Muscle layer of duodenum (tissue), 2 donors: ENCODE results near the gene PLCB4.
A peak's percentile ranks its signal among the peaks of the same experiment; 100 is the strongest.

Source experiments
- H3K27ac ChIP-seq: one replicate; pipeline ENCODE4 v1.7.0; 2013; ENCODE audit warnings: mild to moderate bottlenecking, low read length
- H3K27me3 ChIP-seq: one replicate; pipeline ENCODE4 v1.7.0; 2013; ENCODE audit warnings: low read depth, mild to moderate bottlenecking, control low read depth, low read length
- H3K36me3 ChIP-seq, 2 donors: one replicate each; pipeline ENCODE4 v1.7.0; 2013; ENCODE audit warnings: low read length in 2 of 2, control low read depth in 1 of 2, mild to moderate bottlenecking in 1 of 2; ENCODE audit not compliant: insufficient read depth in 2 of 2, control insufficient read depth in 1 of 2
- H3K4me1 ChIP-seq, 2 donors: one replicate each; pipeline ENCODE4 v1.7.0; 2013; ENCODE audit warnings: low read length in 2 of 2, mild to moderate bottlenecking in 2 of 2, control low read depth in 1 of 2, moderate library complexity in 1 of 2; ENCODE audit not compliant: insufficient read depth in 2 of 2, control insufficient read depth in 1 of 2
- H3K4me3 ChIP-seq, 2 donors: one replicate each; pipeline ENCODE4 v1.7.0; 2013; ENCODE audit warnings: low read length in 2 of 2, low read depth in 1 of 2, mild to moderate bottlenecking in 1 of 2
- H3K9me3 ChIP-seq, 2 donors: one replicate each; pipeline ENCODE4 v1.7.0; 2013; ENCODE audit warnings: low read length in 2 of 2, control low read depth in 1 of 2, mild to moderate bottlenecking in 1 of 2; ENCODE audit not compliant: control insufficient read depth in 1 of 2
- donor health status: healthy.

PLCB4 gene

DNA sequence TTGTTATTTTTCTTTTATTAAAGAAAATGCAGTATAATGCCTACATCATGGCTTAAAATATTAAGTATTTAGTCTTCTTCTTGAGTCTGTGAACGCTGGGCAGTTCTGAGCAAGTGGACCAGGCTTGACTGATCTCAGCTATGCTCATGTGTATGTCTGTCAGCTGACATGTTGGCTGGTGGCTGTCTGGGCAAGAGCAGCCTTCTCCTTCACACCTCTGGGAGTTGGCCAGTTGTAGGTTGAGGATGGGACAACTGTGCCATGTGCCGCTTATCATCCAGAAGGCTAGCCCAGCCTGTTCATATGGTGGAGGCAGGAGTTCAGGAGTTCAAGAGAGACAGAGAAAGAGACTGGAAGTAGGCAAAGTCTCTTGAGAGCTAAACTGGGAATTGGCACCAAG lies 175.9 kb downstream of the PLCB4 start:
- H3K4me3 ChIP-seq, result no peak overlapping the region
- H3K27ac ChIP-seq, result no peak overlapping the region
- no peaks in the 10 kb centered on the region for H3K27me3 ChIP-seq
- no peaks in the 10 kb centered on the region for H3K9me3 ChIP-seq
- H3K4me1 ChIP-seq, result peaks cover 0 to 7% of the 10 kb centered on the region in 2 donors
- H3K36me3 ChIP-seq, result no peaks in the 10 kb centered on the region

DNA sequence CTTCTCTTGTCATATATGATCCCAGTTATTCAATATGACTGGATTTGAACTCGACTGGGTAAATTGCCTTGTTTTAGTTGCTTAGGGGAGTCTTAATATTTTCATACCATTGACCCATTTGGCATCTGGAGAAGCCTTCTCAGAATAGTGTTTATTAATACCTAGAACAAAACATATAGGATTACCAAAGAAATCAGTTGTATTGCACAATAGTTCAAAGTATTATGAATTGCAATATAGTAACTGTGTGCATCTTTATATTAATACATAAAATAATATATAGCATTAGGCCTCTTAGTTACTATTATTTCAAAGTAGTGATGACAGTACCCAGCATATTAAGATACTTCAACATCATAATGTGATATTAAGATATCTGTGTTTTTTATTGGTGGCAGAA lies 177.8 kb downstream of the PLCB4 start:
- no peaks in the 10 kb centered on the region for H3K36me3 ChIP-seq
- H3K4me1 ChIP-seq, result no peaks in the 10 kb centered on the region
- no peaks in the 10 kb centered on the region for H3K27me3 ChIP-seq
- no peak overlapping the region for H3K27ac ChIP-seq
- H3K4me3 ChIP-seq, result no peak overlapping the region
- H3K9me3 ChIP-seq, result no peaks in the 10 kb centered on the region

DNA sequence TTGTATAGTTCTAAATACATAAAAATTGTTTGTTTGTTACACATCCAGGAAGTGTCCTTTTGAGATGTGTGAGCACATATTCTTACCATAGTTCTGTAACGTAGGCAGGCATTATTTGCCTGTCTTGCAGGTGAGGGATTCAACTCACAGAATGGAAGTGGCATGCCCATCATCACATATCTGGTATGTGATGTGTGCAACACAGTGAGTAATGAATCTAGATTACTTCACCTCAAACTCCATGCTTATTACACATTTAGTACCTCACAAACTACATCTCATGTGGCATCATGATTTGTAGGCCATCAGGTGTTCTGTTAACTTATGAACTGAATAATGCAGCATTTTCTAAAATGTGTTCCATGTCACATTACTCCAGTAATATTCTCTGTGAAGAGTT lies 181.6 kb downstream of the PLCB4 start:
- H3K27me3 ChIP-seq, result no peaks in the 10 kb centered on the region
- no peaks in the 10 kb centered on the region for H3K4me1 ChIP-seq
- no peaks in the 10 kb centered on the region for H3K9me3 ChIP-seq
- H3K36me3 ChIP-seq, result no peaks in the 10 kb centered on the region
- H3K4me3 ChIP-seq, result no peak overlapping the region
- no peak overlapping the region for H3K27ac ChIP-seq

DNA sequence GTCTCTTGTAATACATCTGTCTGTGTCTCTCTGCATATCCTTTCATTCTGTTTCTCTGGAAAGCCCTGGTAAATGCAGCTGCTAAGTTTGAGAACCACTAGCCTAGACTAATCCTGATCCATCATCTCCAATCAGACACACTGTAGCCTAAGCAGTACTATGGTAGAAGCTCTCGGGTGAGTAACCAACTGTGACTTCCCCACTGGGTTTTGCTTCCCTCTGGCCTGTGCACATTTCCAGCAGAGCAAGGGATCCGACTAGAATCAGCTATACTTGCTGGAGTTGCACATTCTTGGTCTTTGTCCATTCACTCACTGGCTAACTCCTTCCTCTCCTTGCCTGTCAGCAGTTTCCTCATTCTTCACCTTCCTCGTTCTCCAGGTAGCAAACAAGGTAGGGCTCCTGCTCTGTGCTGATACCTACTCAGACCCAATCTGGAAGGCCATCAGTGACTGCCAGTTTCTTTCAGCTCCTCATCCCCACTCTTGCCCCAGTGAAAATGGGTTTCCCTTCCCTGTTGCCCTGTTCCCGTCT lies 184.2 kb downstream of the PLCB4 start:
- Histone ChIP-seq H3K36me3 (no peaks in the 10 kb centered on the region), H3K9me3 (no peaks in the 10 kb centered on the region), H3K27ac (no peak overlapping the region), H3K27me3 (no peaks in the 10 kb centered on the region), H3K4me1 (no peaks in the 10 kb centered on the region), H3K4me3 (no peak overlapping the region)

DNA sequence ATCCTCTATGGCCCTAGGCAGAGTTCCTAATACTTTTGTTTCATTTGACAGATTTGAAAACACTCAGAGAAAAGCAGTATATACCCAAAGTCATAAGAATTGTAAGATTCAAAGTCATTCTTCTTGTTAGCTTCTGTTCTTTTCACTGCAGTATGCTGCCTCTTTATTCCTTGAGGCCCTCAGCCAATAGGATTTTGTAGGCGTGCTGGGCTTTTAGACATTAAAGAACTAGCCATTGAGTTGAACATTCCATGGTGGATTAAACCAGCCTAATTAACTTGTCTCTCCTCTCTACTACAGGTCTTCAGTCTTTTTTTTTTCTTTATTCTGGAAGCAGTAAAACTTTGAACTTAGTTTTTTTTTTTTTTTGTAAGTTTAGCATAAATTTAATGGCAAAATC lies 186.3 kb downstream of the PLCB4 start:
- Histone ChIP-seq H3K27me3 (no peaks in the 10 kb centered on the region), H3K4me3 (no peak overlapping the region), H3K9me3 (no peaks in the 10 kb centered on the region), H3K4me1 (no peaks in the 10 kb centered on the region), H3K36me3 (no peaks in the 10 kb centered on the region), H3K27ac (no peak overlapping the region)

DNA sequence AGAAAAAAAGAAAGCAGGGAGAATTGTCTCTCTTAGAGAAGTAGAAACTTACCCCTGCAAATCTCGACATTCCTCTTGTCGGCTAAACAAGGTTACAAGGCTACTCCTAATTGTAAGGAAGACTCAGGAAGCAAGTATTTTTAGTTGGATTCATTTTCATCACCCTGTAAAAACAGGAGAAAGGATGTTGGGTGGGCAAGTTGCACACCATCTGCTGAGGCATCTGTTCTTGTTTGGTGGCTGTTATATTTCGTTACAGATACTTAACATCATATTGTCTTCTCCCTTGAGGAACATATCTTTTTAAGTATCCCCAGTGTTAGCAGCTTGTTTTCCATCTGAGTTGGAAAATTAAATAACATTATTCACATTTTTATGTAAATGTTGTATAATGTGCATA lies 187.5 kb downstream of the PLCB4 start:
- no peaks in the 10 kb centered on the region for H3K36me3 ChIP-seq
- no peaks in the 10 kb centered on the region for H3K4me1 ChIP-seq
- H3K27ac ChIP-seq, result no peak overlapping the region
- H3K27me3 ChIP-seq, result no peaks in the 10 kb centered on the region
- H3K9me3 ChIP-seq, result no peaks in the 10 kb centered on the region
- H3K4me3 ChIP-seq, result no peak overlapping the region

DNA sequence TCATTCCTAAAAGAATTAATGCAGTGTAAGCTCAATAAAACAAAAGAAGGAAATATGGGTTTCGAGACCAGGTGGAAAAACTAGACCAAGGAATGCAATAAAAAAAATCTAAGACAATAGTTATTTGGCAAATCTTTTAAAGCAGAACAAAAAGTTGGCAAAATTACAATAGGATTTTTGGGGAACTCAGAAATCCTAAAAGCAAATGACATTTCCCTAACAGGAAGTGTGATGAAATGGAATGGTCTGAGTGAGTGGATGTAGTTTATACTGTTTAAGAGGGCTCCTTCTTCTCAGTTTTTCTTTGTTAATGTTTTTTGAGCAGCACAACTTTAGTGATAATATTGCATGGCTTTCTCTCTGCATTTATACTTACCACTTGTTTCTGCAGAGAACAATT lies 190.0 kb downstream of the PLCB4 start:
- H3K4me3 ChIP-seq, result no peak overlapping the region
- no peaks in the 10 kb centered on the region for H3K27me3 ChIP-seq
- H3K4me1 ChIP-seq, result peaks cover 4 to 6% of the 10 kb centered on the region in 2 donors
- H3K36me3 ChIP-seq, result no peaks in the 10 kb centered on the region
- H3K9me3 ChIP-seq, result no peaks in the 10 kb centered on the region
- H3K27ac ChIP-seq, result no peak overlapping the region

DNA sequence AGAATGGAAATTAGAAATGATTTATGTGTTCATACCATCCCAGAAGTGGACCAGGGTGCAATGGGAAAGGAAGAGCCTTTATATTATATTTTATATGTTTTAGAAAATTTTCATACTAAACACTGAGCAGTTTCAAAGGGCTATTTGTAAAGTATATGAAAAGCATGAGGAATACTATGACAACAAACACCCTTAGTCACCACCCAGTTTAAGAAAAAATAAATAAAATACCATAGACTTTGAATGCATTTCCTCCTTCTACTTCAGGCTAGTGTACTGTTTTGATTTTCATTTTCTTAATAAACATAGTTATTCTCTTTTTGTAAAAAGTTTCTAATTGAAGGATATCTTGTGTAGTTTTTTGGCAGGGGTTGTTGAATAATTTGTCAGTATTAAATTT lies 191.1 kb downstream of the PLCB4 start:
- no peak overlapping the region for H3K4me3 ChIP-seq
- H3K9me3 ChIP-seq, result no peaks in the 10 kb centered on the region
- no peak overlapping the region for H3K27ac ChIP-seq
- H3K36me3 ChIP-seq, result no peaks in the 10 kb centered on the region
- peaks cover 4 to 6% of the 10 kb centered on the region in 2 donors for H3K4me1 ChIP-seq
- no peaks in the 10 kb centered on the region for H3K27me3 ChIP-seq

DNA sequence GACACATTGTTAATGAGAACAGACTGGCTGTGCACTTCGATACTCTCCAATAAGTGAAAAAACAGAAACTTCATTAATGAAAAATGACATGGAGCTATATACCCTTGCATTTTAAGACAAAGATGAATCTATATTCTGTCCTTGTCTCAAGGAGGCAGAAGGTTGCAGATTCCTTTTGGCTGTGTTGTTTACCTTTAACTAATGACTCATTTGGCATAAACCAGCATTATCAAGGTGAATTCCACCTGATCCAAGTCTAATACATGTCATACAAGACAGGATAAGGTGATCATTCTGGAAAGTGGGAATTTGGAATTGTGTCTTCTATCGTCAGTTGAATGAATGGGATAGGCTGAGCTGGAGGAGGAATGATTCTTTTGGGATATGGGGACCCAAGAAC lies 192.9 kb downstream of the PLCB4 start:
- H3K4me1 ChIP-seq, result peaks cover 4 to 6% of the 10 kb centered on the region in 2 donors
- H3K36me3 ChIP-seq, result no peaks in the 10 kb centered on the region
- H3K9me3 ChIP-seq, result no peaks in the 10 kb centered on the region
- H3K27me3 ChIP-seq, result no peaks in the 10 kb centered on the region
- no peak overlapping the region for H3K27ac ChIP-seq
- H3K4me3 ChIP-seq, result no peak overlapping the region

DNA sequence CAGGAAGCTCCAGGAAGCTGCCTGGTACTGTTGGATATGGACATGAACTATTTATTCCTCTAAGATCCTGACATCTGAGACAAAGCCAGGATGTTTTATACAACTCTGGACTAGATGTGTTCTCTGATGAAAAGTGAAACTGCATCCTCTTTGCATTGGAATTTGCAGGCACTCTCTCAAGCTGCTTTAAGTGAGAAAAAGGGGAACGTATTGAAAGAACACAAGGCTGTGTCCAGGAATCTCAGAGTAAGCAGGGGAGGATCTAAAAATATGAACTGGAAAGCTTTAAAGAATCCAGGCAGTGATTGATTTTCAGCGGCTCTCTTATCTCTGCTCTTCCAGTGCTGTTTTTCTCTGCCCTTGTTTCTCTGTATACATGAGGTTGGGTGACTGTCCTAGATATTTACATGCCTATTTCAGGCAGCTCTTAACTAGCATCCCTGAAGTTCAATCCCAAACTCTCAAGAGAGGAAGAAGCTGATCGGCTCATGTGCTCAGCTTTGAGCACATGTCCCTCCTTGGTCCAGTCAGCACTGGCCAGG lies 193.8 kb downstream of the PLCB4 start:
- no peak overlapping the region for H3K27ac ChIP-seq
- peaks cover 4 to 6% of the 10 kb centered on the region in 2 donors for H3K4me1 ChIP-seq
- H3K36me3 ChIP-seq, result no peaks in the 10 kb centered on the region

DNA sequence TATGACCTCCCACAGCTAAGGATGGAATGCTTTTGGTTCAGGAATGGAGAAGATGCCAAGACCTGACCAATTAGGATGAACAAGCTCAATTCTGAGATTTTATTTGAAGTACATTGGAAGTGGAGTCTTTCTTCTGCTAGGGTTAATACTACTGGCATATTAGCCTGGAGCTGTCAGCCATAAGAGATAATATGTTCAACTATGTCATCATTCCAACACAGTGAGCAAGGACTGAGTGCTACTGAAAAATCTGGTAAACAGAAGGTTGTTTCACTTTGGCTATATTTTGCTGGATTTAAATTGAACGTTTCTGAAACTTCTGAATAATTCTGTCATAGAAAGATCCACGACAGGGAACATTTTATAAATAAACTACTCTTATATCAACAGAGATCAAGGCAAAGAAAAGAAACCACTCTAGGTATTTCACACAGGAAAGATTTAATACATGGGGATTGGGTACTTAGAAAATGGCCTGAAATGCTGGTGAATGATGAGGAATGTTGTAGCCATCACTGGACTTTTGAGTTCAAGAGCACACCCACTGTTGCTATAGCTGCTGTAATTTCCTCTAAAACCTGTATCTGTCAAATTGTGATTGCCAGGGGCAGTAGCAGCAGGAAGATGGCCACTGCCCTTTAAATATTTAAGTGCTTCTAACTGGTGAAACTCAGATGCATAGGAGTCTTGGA lies 200.5 kb downstream of the PLCB4 start:
- Histone ChIP-seq H3K27ac (no peak overlapping the region), H3K9me3 (no peaks in the 10 kb centered on the region), H3K27me3 (no peaks in the 10 kb centered on the region), H3K4me1 (no peaks in the 10 kb centered on the region), H3K36me3 (no peaks in the 10 kb centered on the region), H3K4me3 (no peak overlapping the region)

More for the DNA sequence above, 193.8 kb downstream of the PLCB4 start:
- Histone ChIP-seq H3K27me3 (no peaks in the 10 kb centered on the region), H3K4me3 (peak overlapping the region in 1 of 2 donors; percentile 12), H3K9me3 (no peaks in the 10 kb centered on the region)

DNA sequence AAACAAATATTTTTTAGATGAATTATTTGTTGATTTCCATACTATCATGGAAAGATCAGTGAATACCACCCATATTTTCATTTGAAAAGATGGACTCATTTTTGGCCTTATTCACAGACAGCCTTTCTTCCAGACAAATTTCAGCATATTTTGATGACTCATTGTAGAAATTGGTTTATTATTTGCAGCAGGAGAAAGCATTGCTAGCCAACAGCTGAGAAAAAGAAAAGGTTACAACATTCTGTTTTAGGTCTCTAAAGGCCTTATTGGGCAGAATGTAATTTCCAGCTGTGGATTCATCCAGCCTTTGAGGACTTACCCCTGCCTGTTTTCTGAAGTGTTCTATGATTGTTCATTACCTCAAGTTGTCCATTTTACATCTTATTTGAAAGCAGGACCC lies 201.9 kb downstream of the PLCB4 start:
- Histone ChIP-seq H3K4me1 (no peaks in the 10 kb centered on the region), H3K9me3 (no peaks in the 10 kb centered on the region), H3K27ac (no peak overlapping the region)

More for the DNA sequence above, 201.9 kb downstream of the PLCB4 start:
- Histone ChIP-seq H3K36me3 (no peaks in the 10 kb centered on the region), H3K4me3 (no peak overlapping the region), H3K27me3 (no peaks in the 10 kb centered on the region)
